Gastrocnemius medialis (tissue), 4 donors: ENCODE measurements around the gene KDM2B. TPM values are rescaled to one million over a fixed set of nuclear protein-coding genes. Genes with fewer than 3 reads are reported as not detected.
"Not testable (repeated sequence)": the region's sequence is repeated elsewhere in the genome, so short reads cannot be mapped to it uniquely, and the experiment has no call there.

Experiments
- ATAC-seq, 2 donors: fragments of 150-250 bp; one replicate each; pipeline ENCODE4 v1.9.1; 2016
- DNase-seq, 2 donors: peaks; one replicate each; pipeline ENCODE4 v3.0.0-alpha.2; 2019
- H3K27ac ChIP-seq, 4 donors: fragments of 200-600 bp; sonication (generic); 1 replicate in 1 of 4; 2 replicates in 3 of 4; pipeline ENCODE4 v1.5.1; 2016 to 2018; ENCODE audit warnings: mild to moderate bottlenecking in 2 of 4, moderate library complexity in 1 of 4
- H3K27me3 ChIP-seq, 3 donors: fragments of 200-600 bp; sonication (generic) in 2 of 3; 1 replicate in 1 of 3; 2 replicates in 2 of 3; pipeline versions ENCODE4 v1.5.1 to v1.6.0; 2016 to 2019; ENCODE audit warnings: mild to moderate bottlenecking in 1 of 3, moderate library complexity in 1 of 3
- H3K36me3 ChIP-seq, 2 donors: fragments of 200-600 bp; sonication (generic) in 1 of 2; one replicate each; pipeline ENCODE4 v1.5.1; 2017 to 2018
- H3K4me1 ChIP-seq, 2 donors: fragments of 200-600 bp; sonication (generic) in 1 of 2; one replicate each; pipeline ENCODE4 v1.5.1; 2016 to 2017; ENCODE audit warnings: mild to moderate bottlenecking in 2 of 2
- H3K4me3 ChIP-seq, 4 donors: fragments of 200-600 bp; sonication (generic) in 3 of 4; 1 replicate in 1 of 4; 2 replicates in 3 of 4; pipeline ENCODE4 v1.5.1; 2016 to 2019; ENCODE audit warnings: mild to moderate bottlenecking in 2 of 4
- H3K9me3 ChIP-seq, 3 donors: fragments of 200-600 bp; sonication (generic) in 2 of 3; 1 replicate in 1 of 3; 2 replicates in 2 of 3; pipeline ENCODE4 v1.5.1; 2016 to 2019
- CTCF ChIP-seq, 5 experiments: fragments of 450-650 bp in 3 of 5; fragments of 200-600 bp in 2 of 5; sonication (generic) in 2 of 5; IDR thresholded peaks in 4 of 5; conservative IDR thresholded peaks in 1 of 5; 1 replicate in 4 of 5; 2 replicates in 1 of 5; pipeline ENCODE4 v1.5.1; 2016 to 2019; ENCODE audit warnings: antibody characterized with exemption in 5 of 5, mild to moderate bottlenecking in 3 of 5, moderate library complexity in 3 of 5
- POLR2A ChIP-seq, 2 donors: fragments of 450-650 bp; IDR thresholded peaks; one replicate each; pipeline ENCODE4 v1.6.1; 2017; ENCODE audit warnings: antibody characterized with exemption in 2 of 2, mild to moderate bottlenecking in 2 of 2, moderate library complexity in 2 of 2
- in situ Hi-C, 4 donors: fragments of 200-750 bp; cut with MboI; loops; one replicate each; pipeline versions ENCODE4 v1.15.0 to v1.8.0; 2017; ENCODE audit warnings: low sequenced_read_pairs in 4 of 4
- intact Hi-C: fragments of 100-400 bp; cut with DNase I; formaldehyde crosslinking; loops from one replicate; pipeline ENCODE4 v1.15.1; 2023; ENCODE audit warnings: low total_unique reads
- total RNA-seq, 4 donors: library from RNA; depleted of rRNA; stranded (reverse); fragments of >200 nt; gene quantifications; one replicate each; pipeline versions ENCODE4 v1.1.0 to v1.2.3, GENCODE V29; 2016

Gene KDM2B
- total RNA-seq, 4 donors from 2014 or later = 4.8 to 9.4 (median 8.3) TPM

GRCh38 chr12:121595520-121595919, 14.7 kb upstream of the KDM2B start:
- no peak overlapping the region for H3K27ac ChIP-seq
- no peak overlapping the region for H3K4me3 ChIP-seq
- peaks cover 1 to 16% of the 10 kb centered on the region in 2 donors for H3K4me1 ChIP-seq
- intact Hi-C loops (no loop called here), in situ Hi-C loops (no loop called here)
- H3K27me3 ChIP-seq = no peaks in the 10 kb centered on the region
- H3K36me3 ChIP-seq = no peaks in the 10 kb centered on the region
- DNase-seq (no peak), ATAC-seq (no peak)
- TF ChIP-seq CTCF (IDR thresholded peaks at IDR 0.05 in 4 of 5, conservative IDR thresholded peaks at IDR 0.05 in 1 of 5) (no peak), POLR2A (IDR thresholded peaks at IDR 0.05) (no peak)
- no peaks in the 10 kb centered on the region for H3K9me3 ChIP-seq

GRCh38 chr12:121592320-121592719, 11.5 kb upstream of the KDM2B start:
- Histone ChIP-seq H3K4me1 (peaks cover 5 to 19% of the 10 kb centered on the region in 2 donors), H3K27me3 (no peaks in the 10 kb centered on the region), H3K36me3 (no peaks in the 10 kb centered on the region), H3K4me3 (no peak overlapping the region), H3K9me3 (no peaks in the 10 kb centered on the region), H3K27ac (peak overlapping the region; percentile 57 to 89 (median 65))
- no peak for TF ChIP-seq CTCF (IDR thresholded peaks at IDR 0.05 in 4 of 5, conservative IDR thresholded peaks at IDR 0.05 in 1 of 5)
- TF ChIP-seq POLR2A (IDR thresholded peaks at IDR 0.05) = no peak
- ATAC-seq (peak; percentile 37 to 63), DNase-seq (no peak)
- in situ Hi-C loops (no loop called here), intact Hi-C loops (no loop called here)

- TF ChIP-seq CTCF (IDR thresholded peaks at IDR 0.05 in 4 of 5, conservative IDR thresholded peaks at IDR 0.05 in 1 of 5) (no peak), POLR2A (IDR thresholded peaks at IDR 0.05) (no peak)
- H3K36me3 ChIP-seq = no peaks in the 10 kb centered on the region
- peak overlapping the region; percentile 58 to 71 (median 66) for H3K4me3 ChIP-seq
- in situ Hi-C loops (no loop called here), intact Hi-C loops (no loop called here)
- H3K4me1 ChIP-seq = peaks cover 5 to 19% of the 10 kb centered on the region in 2 donors
- H3K27ac ChIP-seq = peak overlapping the region; percentile 76 to 95 (median 90)
- peak; percentile 71 to 81 for ATAC-seq
- no peaks in the 10 kb centered on the region for H3K27me3 ChIP-seq
- no peak for DNase-seq
- no peaks in the 10 kb centered on the region for H3K9me3 ChIP-seq
Observed at GRCh38 chr12:121590476-121591143, 9.8 kb upstream of the KDM2B start.

GRCh38 chr12:121584885-121585284, 4.1 kb upstream of the KDM2B start:
- H3K4me3 ChIP-seq, H3K9me3 ChIP-seq, H3K27me3 ChIP-seq, H3K27ac ChIP-seq, DNase-seq, in situ Hi-C loops, H3K36me3 ChIP-seq, ATAC-seq: not testable (repeated sequence)
- intact Hi-C loops = loop anchor here (5.0 kb wide), 1 partner anchor 48 kb away; no protein-coding TSS in a partner anchor
- H3K4me1 ChIP-seq = peaks cover 20 to 24% of the 10 kb centered on the region in 2 donors

GRCh38 chr12:121583334-121583661, 2.5 kb upstream of the KDM2B start:
- intact Hi-C loops = loop anchor here (5.0 kb wide), 1 partner anchor 46 kb away; no protein-coding TSS in a partner anchor
- ATAC-seq, DNase-seq, H3K27me3 ChIP-seq, H3K36me3 ChIP-seq, H3K9me3 ChIP-seq, in situ Hi-C loops, H3K4me3 ChIP-seq: not testable (repeated sequence)
- peak overlapping the region; percentile 91 to 96 (median 94) for H3K27ac ChIP-seq
- peaks cover 20 to 24% of the 10 kb centered on the region in 2 donors for H3K4me1 ChIP-seq
